Gastrocnemius medialis (tissue), 4 donors: ENCODE data around the gene CDADC1.
A peak's percentile ranks its signal among the peaks of the same experiment; 100 is the strongest.

ENCODE experiments used
- CTCF ChIP-seq, 5 experiments: fragments of 450-650 bp in 3 of 5; fragments of 200-600 bp in 2 of 5; sonication (generic) in 2 of 5; IDR thresholded peaks in 4 of 5; conservative IDR thresholded peaks in 1 of 5; 1 replicate in 4 of 5; 2 replicates in 1 of 5; pipeline ENCODE4 v1.5.1; 2016 to 2019; ENCODE audit warnings: antibody characterized with exemption in 5 of 5, mild to moderate bottlenecking in 3 of 5, moderate library complexity in 3 of 5
- POLR2A ChIP-seq, 2 donors: fragments of 450-650 bp; IDR thresholded peaks; one replicate each; pipeline ENCODE4 v1.6.1; 2017; ENCODE audit warnings: antibody characterized with exemption in 2 of 2, mild to moderate bottlenecking in 2 of 2, moderate library complexity in 2 of 2

GRCh38 chr13:49300739-49301589 lies 53.2 kb downstream of the CDADC1 start:
- TF ChIP-seq POLR2A (IDR thresholded peaks at IDR 0.05) (no peak), CTCF (IDR thresholded peaks at IDR 0.05 in 4 of 5, conservative IDR thresholded peaks at IDR 0.05 in 1 of 5) (peak; percentile 76 to 85 (median 82))
